Testis (tissue), 3 donors: ENCODE data around the gene ZNF610. TPM values are rescaled to one million over a fixed set of nuclear protein-coding genes. Genes with fewer than 3 reads are reported as not detected.
A peak's percentile ranks its signal among the peaks of the same experiment; 100 is the strongest.

ENCODE experiments used
- DNase-seq: peaks from one replicate; pipeline ENCODE4 v3.0.0-alpha.2; 2019
- H3K27ac ChIP-seq, 2 donors: fragments of 200-600 bp; sonication (generic); one replicate each; pipeline ENCODE4 v1.5.1; 2019
- H3K27me3 ChIP-seq: fragments of 200-600 bp; sonication (generic); one replicate; pipeline ENCODE4 v1.5.1; 2019
- H3K36me3 ChIP-seq: fragments of 200-600 bp; sonication (generic); one replicate; pipeline ENCODE4 v1.5.1; 2017; ENCODE audit warnings: low read depth; ENCODE audit errors: missing control alignments
- H3K4me1 ChIP-seq: fragments of 200-600 bp; sonication (generic); one replicate; pipeline ENCODE4 v1.5.1; 2019
- H3K4me3 ChIP-seq, 2 donors: fragments of 200-600 bp; sonication (generic); one replicate each; pipeline ENCODE4 v1.5.1; 2017 to 2019
- H3K9me3 ChIP-seq: fragments of 200-600 bp; sonication (generic); one replicate; pipeline ENCODE4 v1.5.1; 2017
- CTCF ChIP-seq, 3 experiments: fragments of 450-650 bp in 2 of 3; fragments of 200-600 bp in 1 of 3; sonication (generic) in 1 of 3; IDR thresholded peaks; one replicate each; pipeline ENCODE4 v1.5.1; 2016 to 2019; ENCODE audit warnings: antibody characterized with exemption in 3 of 3, mild to moderate bottlenecking in 2 of 3, moderate library complexity in 1 of 3
- POLR2A ChIP-seq: fragments of 450-650 bp; IDR thresholded peaks from one replicate; pipeline ENCODE4 v1.6.1; 2017; ENCODE audit warnings: antibody characterized with exemption, mild to moderate bottlenecking, moderate library complexity
- WGBS, 2 donors: methylation state at CpG; one replicate each; pipeline ENCODE4 v1.1.5; 2018; 5-methylcytosine and 5-hydroxymethylcytosine counted together
- intact Hi-C: fragments of 100-400 bp; cut with DNase I; formaldehyde crosslinking; loops from one replicate; pipeline ENCODE4 v1.15.1; 2023; ENCODE audit warnings: low total_unique reads
- polyA plus RNA-seq: library from polyadenylated mRNA; stranded (reverse); fragments of 350-450 nt; fragmentation: Illumina TruSeq; extraction: RNeasy Lipid Tissue Mini Kit (QIAGEN cat#74804); gene quantifications from one replicate; pipeline ENCODE4 v1.2.3, GENCODE V29; 2014; ENCODE audit warnings: low read depth, low replicate concordance; ENCODE audit not compliant: insufficient read depth
- total RNA-seq, 2 donors: library from RNA; depleted of rRNA; stranded (reverse); fragments of >200 nt; gene quantifications; one replicate each; pipeline ENCODE4 v1.2.3, GENCODE V29; 2016

Gene ZNF610
- total and polyA plus RNA-seq, 3 donors from 2014 or later: 11.1 to 21.5 (median 16.6) TPM

DNA sequence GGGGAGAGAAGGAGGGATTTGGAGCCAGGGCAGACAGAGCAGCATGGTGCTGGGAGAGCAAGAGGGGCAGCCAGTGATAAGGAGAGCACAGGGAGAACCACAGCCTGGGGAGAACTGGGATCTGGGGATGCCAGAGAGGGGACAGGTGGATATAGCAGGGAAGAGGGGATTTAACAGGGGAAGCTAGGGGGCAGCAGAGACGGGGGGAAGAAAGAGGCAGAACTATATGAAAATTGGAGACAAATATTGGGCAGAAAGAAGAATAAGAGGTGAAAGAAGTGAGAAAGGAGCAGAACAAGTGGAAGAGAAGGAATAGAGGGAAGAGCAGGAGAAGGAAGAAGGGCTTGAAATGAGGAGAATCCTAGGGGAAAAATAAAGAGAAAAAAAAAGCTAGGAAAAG, 55.1 kb downstream of the ZNF610 start:
- H3K4me3 ChIP-seq: no peak overlapping the region
- no peak overlapping the region for H3K27ac ChIP-seq
- no peaks in the 10 kb centered on the region for H3K4me1 ChIP-seq
- TF ChIP-seq CTCF (IDR thresholded peaks at IDR 0.05) (no peak), POLR2A (no peak)
- DNase-seq: no peak
- no peaks in the 10 kb centered on the region for H3K9me3 ChIP-seq
- no peaks in the 10 kb centered on the region for H3K36me3 ChIP-seq
- intact Hi-C loops: no loop called here
- H3K27me3 ChIP-seq: no peaks in the 10 kb centered on the region
- WGBS, 2 donors: 50 to 77% methylated on average over 1 of the region's 1 CpG

DNA sequence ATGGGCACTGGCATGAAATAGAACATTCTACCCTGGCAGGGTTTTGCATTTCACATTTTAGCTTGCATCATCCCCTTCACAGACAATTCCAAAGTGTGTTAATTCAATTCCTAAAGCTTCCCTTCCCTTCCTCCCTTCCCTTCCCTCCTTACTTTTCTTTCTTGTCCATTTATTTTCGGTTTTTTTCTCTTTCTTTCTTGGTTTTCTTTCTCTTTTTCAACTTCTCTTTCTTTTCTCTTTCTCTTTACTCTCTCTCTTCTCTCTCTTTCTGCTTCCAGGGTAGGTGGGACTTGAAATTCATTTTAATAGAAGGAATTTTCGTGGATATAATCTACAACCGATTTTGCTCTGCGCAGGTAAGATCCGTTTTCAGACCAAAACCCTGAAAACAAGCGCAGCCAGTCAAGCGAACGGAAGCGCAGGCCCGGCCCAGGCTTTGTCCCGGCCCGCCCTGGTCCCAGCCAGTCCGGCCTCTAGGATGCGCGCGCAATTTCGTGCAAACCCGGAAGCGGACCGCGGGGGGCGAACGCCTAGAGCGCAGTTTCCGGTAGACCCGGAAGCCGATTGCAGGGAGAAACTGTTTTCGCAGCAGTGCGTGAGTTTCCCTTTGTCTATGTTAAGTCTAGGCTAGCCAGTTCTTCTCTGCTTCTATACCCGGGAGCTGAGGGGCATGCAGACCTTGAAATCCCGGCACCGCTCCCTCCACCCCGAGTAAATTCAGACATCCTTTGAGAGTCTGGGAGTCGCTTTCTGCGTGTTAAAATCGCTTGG, 61.5 kb downstream of the ZNF610 start, which contains the start of gene ZNF528:
TSS of gene ZNF528 (plus strand) at position 540 of the 771 bp plus-strand sequence. CDS start 4,165 bp downstream, outside the sequence.
- Histone ChIP-seq H3K4me1 (peaks cover 7% of the 10 kb centered on the region), H3K27ac (peak within 1 kb of the TSS; percentile 34 to 54), H3K4me3 (peak within 1 kb of the TSS; percentile 66 to 80), H3K27me3 (no peaks in the 10 kb centered on the region), H3K9me3 (no peaks in the 10 kb centered on the region), H3K36me3 (no peaks in the 10 kb centered on the region)
- TF ChIP-seq POLR2A: no peak
- no peak for TF ChIP-seq CTCF (IDR thresholded peaks at IDR 0.05)
- intact Hi-C loops: no loop called here
- WGBS, 2 donors: 0% methylated on average over 23 to 36 of the region's 36 CpGs
- peak; percentile 97 for DNase-seq

GRCh38 chr19:52398081-52398441, 62.0 kb downstream of the ZNF610 start:
- Histone ChIP-seq H3K36me3 (no peaks in the 10 kb centered on the region), H3K4me1 (peaks cover 7% of the 10 kb centered on the region), H3K27ac (peak overlapping the region in 1 of 2 donors; percentile 54), H3K27me3 (no peaks in the 10 kb centered on the region), H3K4me3 (peak overlapping the region; percentile 66 to 80), H3K9me3 (no peaks in the 10 kb centered on the region)
- DNase-seq: no peak
- WGBS, 2 donors: 3% methylated on average over 14 of the region's 14 CpGs
- TF ChIP-seq CTCF (IDR thresholded peaks at IDR 0.05) (no peak), POLR2A (no peak)
- intact Hi-C loops: no loop called here

DNA sequence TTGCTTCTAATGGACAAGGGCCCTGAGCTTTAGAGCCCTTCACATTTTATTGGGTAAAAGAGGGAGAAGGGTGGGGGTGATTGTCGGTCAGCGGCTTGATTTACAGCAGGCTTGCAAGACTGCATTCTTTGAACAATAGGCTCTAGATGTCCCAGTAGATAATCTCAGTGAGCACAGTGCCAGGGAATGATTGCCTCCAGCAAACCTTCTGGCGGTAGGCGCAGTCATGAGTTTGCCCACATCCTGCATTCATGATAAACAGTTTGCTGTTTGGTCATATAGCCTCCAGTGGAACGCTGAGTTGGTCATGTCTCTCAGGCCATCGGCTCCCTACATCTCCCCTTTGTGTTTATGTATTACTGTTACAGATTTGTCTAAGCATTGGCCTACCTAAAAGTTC, 74.2 kb downstream of the ZNF610 start:
- Histone ChIP-seq H3K27ac (no peak overlapping the region), H3K36me3 (no peaks in the 10 kb centered on the region), H3K27me3 (no peaks in the 10 kb centered on the region), H3K4me1 (no peaks in the 10 kb centered on the region), H3K4me3 (no peak overlapping the region), H3K9me3 (no peaks in the 10 kb centered on the region)
- intact Hi-C loops: no loop called here
- TF ChIP-seq POLR2A (no peak), CTCF (IDR thresholded peaks at IDR 0.05) (no peak)
- DNase-seq: no peak
- WGBS, 2 donors: 96 to 100% methylated on average over 6 of the region's 6 CpGs

- intact Hi-C loops: no loop called here
- Histone ChIP-seq H3K9me3 (no peaks in the 10 kb centered on the region), H3K4me3 (no peak overlapping the region), H3K27ac (no peak overlapping the region), H3K4me1 (no peaks in the 10 kb centered on the region), H3K36me3 (no peaks in the 10 kb centered on the region), H3K27me3 (no peaks in the 10 kb centered on the region)
- DNase-seq: no peak
- TF ChIP-seq CTCF (IDR thresholded peaks at IDR 0.05) (no peak), POLR2A (no peak)
- 95 to 97% methylated on average over 5 of the region's 5 CpGs for WGBS, 2 donors
These were observed 79.7 kb downstream of the ZNF610 start for GRCh38 chr19:52415711-52416110.
